Measurements from ENCODE around the gene SENP6. TPM values are rescaled to one million over a fixed set of nuclear protein-coding genes. Genes with fewer than 3 reads are reported as not detected.
A peak's percentile ranks its signal among the peaks of the same experiment; 100 is the strongest.
"Not testable (repeated sequence)": the region's sequence is repeated elsewhere in the genome, so short reads cannot be mapped to it uniquely, and the experiment has no call there.

Gene SENP6
- total RNA-seq, 1 donor from 2014 or later: 159 TPM

DNA sequence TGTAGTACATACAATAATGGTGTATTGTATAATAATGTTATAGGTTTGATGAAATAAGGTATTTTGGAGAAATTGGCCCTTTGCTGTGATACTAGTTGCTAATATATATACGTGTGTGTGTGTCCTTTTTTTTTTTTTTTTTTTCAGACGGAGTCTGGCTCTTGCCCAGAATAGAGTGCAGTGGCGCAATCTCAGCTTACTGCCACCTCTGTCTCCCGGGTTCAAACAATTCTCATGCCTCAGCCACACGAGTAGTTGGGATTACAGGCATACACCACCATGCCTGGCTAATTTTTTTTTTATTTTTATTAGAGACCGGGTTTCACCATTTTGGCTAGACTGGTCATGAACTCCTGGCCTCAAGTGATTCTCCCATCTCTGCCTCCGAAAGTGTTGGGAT lies 23.3 kb downstream of the SENP6 start:
- no peak for TF ChIP-seq CTCF (IDR thresholded peaks at IDR 0.05; ENCODE audit: unreplicated experiment)
- peaks cover 17% of the 10 kb centered on the region for H3K4me1 Mint-ChIP-seq
- peaks cover 15% of the 10 kb centered on the region for H3K36me3 Mint-ChIP-seq
- H3K27me3 Mint-ChIP-seq (ENCODE audit: low read depth): no peaks in the 10 kb centered on the region
- H3K4me3 Mint-ChIP-seq: no peak overlapping the region
- no peak overlapping the region for H3K27ac Mint-ChIP-seq
- no peak for DNase-seq (ENCODE audit: low spot score in 2 of 2, unreplicated experiment in 2 of 2)
- H3K9me3 Mint-ChIP-seq: no peaks in the 10 kb centered on the region

- no peak for TF ChIP-seq CTCF (IDR thresholded peaks at IDR 0.05; ENCODE audit: unreplicated experiment)
- no peak overlapping the region for H3K4me3 Mint-ChIP-seq
Observed at GRCh38 chr6:75626561-75626960, 24.9 kb downstream of the SENP6 start.

GRCh38 chr6:75627708-75628107 lies 26.0 kb downstream of the SENP6 start:
- H3K27me3 Mint-ChIP-seq (ENCODE audit: low read depth); DNase-seq (ENCODE audit: low spot score in 2 of 2, unreplicated experiment in 2 of 2); H3K27ac Mint-ChIP-seq; H3K9me3 Mint-ChIP-seq; H3K4me3 Mint-ChIP-seq: not testable (repeated sequence)
- Mint-ChIP-seq H3K36me3 (peaks cover 14% of the 10 kb centered on the region), H3K4me1 (peaks cover 14% of the 10 kb centered on the region)

More at GRCh38 chr6:75626561-75626960, 24.9 kb downstream of the SENP6 start:
- Mint-ChIP-seq H3K4me1 (peaks cover 10% of the 10 kb centered on the region), H3K9me3 (no peaks in the 10 kb centered on the region), H3K27ac (no peak overlapping the region), H3K36me3 (peaks cover 18% of the 10 kb centered on the region), H3K27me3 (ENCODE audit: low read depth) (no peaks in the 10 kb centered on the region)
- no peak for DNase-seq (ENCODE audit: low spot score in 2 of 2, unreplicated experiment in 2 of 2)

DNA sequence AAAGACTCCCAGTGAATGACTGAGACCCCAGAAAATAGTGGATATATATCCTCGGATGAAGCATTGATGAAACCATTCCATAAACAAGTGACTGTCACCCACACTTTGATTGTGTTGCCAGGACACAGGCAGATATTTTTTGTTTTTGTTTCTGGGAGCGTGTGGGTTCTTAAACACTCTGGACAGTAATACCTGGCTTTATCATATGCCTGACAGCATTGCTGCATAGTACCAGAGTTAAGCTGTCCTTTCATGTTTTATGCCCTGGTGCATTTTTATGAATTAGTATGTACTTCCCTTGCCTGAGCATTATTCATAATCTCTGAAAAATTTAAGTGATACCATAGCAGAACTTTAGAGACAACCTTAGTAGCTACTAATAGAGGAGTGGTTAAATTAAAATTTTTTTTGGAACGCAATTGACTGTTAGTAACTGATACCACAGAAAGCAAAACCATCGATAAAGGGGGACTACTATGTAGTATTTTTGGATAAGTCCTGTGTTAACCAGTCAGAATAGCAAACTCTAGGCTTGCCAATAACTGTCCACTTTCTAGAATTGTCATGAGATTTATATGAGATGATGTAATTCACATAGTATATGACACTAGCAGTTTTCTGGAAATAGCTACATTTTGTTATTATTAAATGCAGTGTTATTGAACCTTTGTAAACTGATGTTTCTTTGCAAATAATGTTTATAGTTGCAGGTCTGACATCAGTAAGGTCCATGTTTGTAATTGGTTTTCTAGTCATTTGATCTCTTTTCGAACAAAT lies 30.4 kb downstream of the SENP6 start:
- no peak for DNase-seq (ENCODE audit: low spot score in 2 of 2, unreplicated experiment in 2 of 2)
- Mint-ChIP-seq H3K4me1 (peaks cover 21% of the 10 kb centered on the region), H3K4me3 (no peak overlapping the region), H3K36me3 (peaks cover 14% of the 10 kb centered on the region), H3K9me3 (no peaks in the 10 kb centered on the region), H3K27me3 (ENCODE audit: low read depth) (no peaks in the 10 kb centered on the region), H3K27ac (peak overlapping the region; percentile 32)
- no peak for TF ChIP-seq CTCF (IDR thresholded peaks at IDR 0.05; ENCODE audit: unreplicated experiment)

DNA sequence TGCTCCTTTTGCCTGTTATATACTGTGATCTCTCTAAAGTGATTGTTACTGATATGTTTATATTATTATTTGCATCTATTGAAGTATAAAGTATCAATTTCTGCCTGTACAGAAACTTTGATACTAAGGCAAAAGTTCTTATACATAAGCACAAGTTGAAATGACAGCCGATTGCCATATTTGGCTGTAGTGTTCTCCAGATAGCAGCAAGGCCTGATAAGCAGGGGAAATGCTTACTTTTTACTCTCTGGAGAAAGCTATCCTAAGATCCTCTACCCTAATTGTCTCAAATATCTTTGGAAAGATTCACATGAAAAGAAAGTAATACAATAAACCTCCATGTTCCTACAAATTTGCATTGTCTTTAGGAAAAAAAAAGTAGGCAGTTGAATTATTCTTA lies 31.4 kb downstream of the SENP6 start:
- peaks cover 12% of the 10 kb centered on the region for H3K36me3 Mint-ChIP-seq
- peaks cover 21% of the 10 kb centered on the region for H3K4me1 Mint-ChIP-seq

More for the DNA sequence above, 31.4 kb downstream of the SENP6 start:
- no peak overlapping the region for H3K4me3 Mint-ChIP-seq
- no peak for TF ChIP-seq CTCF (IDR thresholded peaks at IDR 0.05; ENCODE audit: unreplicated experiment)
- no peaks in the 10 kb centered on the region for H3K9me3 Mint-ChIP-seq
- H3K27me3 Mint-ChIP-seq (ENCODE audit: low read depth): no peaks in the 10 kb centered on the region
- no peak overlapping the region for H3K27ac Mint-ChIP-seq
- DNase-seq (ENCODE audit: low spot score in 2 of 2, unreplicated experiment in 2 of 2): no peak
